MM.1S (cell line): ENCODE measurements around the gene KIF16B.

Source experiments
- CTCF ChIP-seq: fragments of 300-600 bp; sonication (generic); IDR thresholded peaks from 2 replicates; pipeline ENCODE4 v1.5.1; 2016; ENCODE audit warnings: antibody characterized with exemption, low read length, mixed read lengths
- EZH2 ChIP-seq: fragments of 300-600 bp; sonication (generic); optimal IDR thresholded peaks from 2 replicates; pipeline ENCODE3; 2017; ENCODE audit warnings: low read depth, mild to moderate bottlenecking, antibody characterized with exemption, low read length, mixed read lengths
- EZH2phosphoT487 ChIP-seq: fragments of 300-600 bp; sonication (generic); IDR thresholded peaks from 2 replicates; pipeline ENCODE4 v1.6.1; 2018; ENCODE audit warnings: antibody characterized with exemption, low read length

- TF ChIP-seq CTCF (no peak), EZH2 (no peak), EZH2phosphoT487 (no peak)
Measured at GRCh38 chr20:16475225-16475624, 98.0 kb downstream of the KIF16B start.
